ENCODE results near the gene TBC1D14.

- no peak for TF ChIP-seq CTCF (IDR thresholded peaks at IDR 0.05)
- TF ChIP-seq POLR2A (IDR thresholded peaks at IDR 0.05) = no peak
- no peak for TF ChIP-seq EP300 (IDR thresholded peaks at IDR 0.05; ENCODE audit: low read depth)
These were observed 9.3 kb upstream of the TBC1D14 start for GRCh38 chr4:6900181-6900812.

All from transverse colon (tissue), 3 donors.